Endothelial cell of umbilical vein (primary cell): ENCODE data around the gene CNTNAP2. TPM values are rescaled to one million over a fixed set of nuclear protein-coding genes. Genes with fewer than 3 reads are reported as not detected.

Experiments
- BruUV-seq: library from RNA; stranded (reverse); fragments of 400-500 nt; replicated peaks from 2 replicates; lab custom pipeline; 2021; lab: Mats Ljungman, UMichigan
- CTCF ChIA-PET: fragments of 300-600, 350-600 bp; sonication (Branson Sonifier 250); formaldehyde crosslinking; loops from one replicate; lab custom pipeline; 2021; ENCODE audit warnings: antibody characterized with exemption, inconsistent platforms; lab: Charles Lee
- POLR2A ChIA-PET: fragments of 300-600, 350-600 bp; sonication (Branson Sonifier 250); formaldehyde crosslinking; loops from one replicate; lab custom pipeline; 2021; ENCODE audit warnings: antibody characterized with exemption, inconsistent platforms; lab: Charles Lee
- DNase-seq: peaks from one replicate; pipeline ENCODE4 v3.0.0-alpha.2; 2011; ENCODE audit warnings: low read depth, low spot score
- FAIRE-seq: peaks from 2 replicates; lab custom pipeline; 2011; peaks lifted over from hg19 to GRCh38; lab: Jason Lieb, UNC
- H2AFZ ChIP-seq: 2 replicates; pipeline ENCODE4 v1.6.0; 2012; ENCODE audit warnings: low read depth, low read length, control low read depth, inconsistent platforms
- H3K27ac ChIP-seq: 2 replicates; pipeline ENCODE4 v1.5.1; 2011; ENCODE audit warnings: low read depth, mild to moderate bottlenecking, control low read depth, low read length, moderate library complexity; ENCODE audit not compliant: insufficient read depth
- H3K27me3 ChIP-seq, 2 experiments: 2 replicates each; pipeline versions ENCODE4 v1.6.0 to v1.6.1; 2011; ENCODE audit warnings: low read length in 2 of 2, mixed read lengths in 1 of 2; ENCODE audit not compliant: control insufficient read depth in 2 of 2, insufficient read depth in 2 of 2
- H3K36me3 ChIP-seq, 2 experiments: 2 replicates in 1 of 2; 3 replicates in 1 of 2; pipeline ENCODE4 v1.5.1; 2011; ENCODE audit warnings: low read length in 2 of 2, mild to moderate bottlenecking in 1 of 2, moderate library complexity in 1 of 2; ENCODE audit not compliant: control insufficient read depth in 2 of 2, insufficient read depth in 2 of 2; ENCODE audit errors: extremely low read depth in 1 of 2
- H3K4me1 ChIP-seq: 3 replicates; pipeline ENCODE4 v1.5.1; 2011; ENCODE audit warnings: mild to moderate bottlenecking, low read length; ENCODE audit not compliant: control insufficient read depth, insufficient read depth; ENCODE audit errors: extremely low read depth
- H3K4me2 ChIP-seq: 2 replicates; pipeline ENCODE4 v1.6.1; 2011; ENCODE audit warnings: low read length, control low read depth, mixed read lengths; ENCODE audit not compliant: insufficient read depth
- H3K4me3 ChIP-seq, 3 experiments: fragments of 200-600 bp in 1 of 3; sonication (generic), shearing (Covaris generic) in 1 of 3; replicated peaks in 1 of 3; 2 replicates each; pipeline ENCODE4 v1.5.1; 2011 to 2016; ENCODE audit warnings: control low read depth in 3 of 3, low read length in 3 of 3, mild to moderate bottlenecking in 2 of 3, inconsistent platforms in 1 of 3, low read depth in 1 of 3, moderate library complexity in 1 of 3; ENCODE audit not compliant: insufficient read depth in 1 of 3
- H3K79me2 ChIP-seq: 2 replicates; pipeline ENCODE4 v1.6.0; 2012; ENCODE audit warnings: low read length, inconsistent platforms; ENCODE audit not compliant: control insufficient read depth, insufficient read depth
- H3K9ac ChIP-seq: replicated peaks from 2 replicates; pipeline ENCODE3; 2011; ENCODE audit warnings: low read length, control low read depth; ENCODE audit not compliant: insufficient read depth; ENCODE audit errors: extremely low read depth
- H3K9me1 ChIP-seq: replicated peaks from 3 replicates; pipeline ENCODE4 v1.6.0; 2011; ENCODE audit warnings: mild to moderate bottlenecking, low read length; ENCODE audit not compliant: control insufficient read depth, insufficient read depth; ENCODE audit errors: extremely low read depth
- H3K9me3 ChIP-seq: replicated peaks from 2 replicates; pipeline ENCODE4 v1.5.1; 2012; ENCODE audit warnings: low read length, inconsistent platforms; ENCODE audit not compliant: control insufficient read depth, insufficient read depth
- H4K20me1 ChIP-seq: replicated peaks from 2 replicates; pipeline ENCODE3; 2011; ENCODE audit warnings: mild to moderate bottlenecking, low read length; ENCODE audit not compliant: control insufficient read depth, insufficient read depth; ENCODE audit errors: extremely low read depth
- EZH2 ChIP-seq: IDR thresholded peaks from 2 replicates; pipeline ENCODE4 v1.6.1; 2012; ENCODE audit warnings: borderline replicate concordance, low read depth, mild to moderate bottlenecking, moderate library complexity, low read length, inconsistent platforms; ENCODE audit not compliant: severe bottlenecking
- FOS ChIP-seq: IDR thresholded peaks from 2 replicates; pipeline ENCODE4 v1.6.1; 2011; ENCODE audit warnings: mild to moderate bottlenecking, low read length, moderate library complexity, borderline replicate concordance; ENCODE audit not compliant: insufficient read depth
- GATA2 ChIP-seq: IDR thresholded peaks from 2 replicates; pipeline ENCODE4 v1.7.0; 2011; ENCODE audit warnings: low read depth, mild to moderate bottlenecking, moderate library complexity, mixed read lengths, low read length; ENCODE audit not compliant: insufficient read length, insufficient read depth
- JUN ChIP-seq: IDR thresholded peaks from 2 replicates; pipeline ENCODE4 v1.6.1; 2011; ENCODE audit warnings: borderline replicate concordance, low read depth; ENCODE audit not compliant: insufficient read length, insufficient read depth
- MAX ChIP-seq: IDR thresholded peaks from 2 replicates; pipeline ENCODE4 v1.6.1; 2011; ENCODE audit not compliant: insufficient read depth, insufficient read length
- MYC ChIP-seq: IDR thresholded peaks from one replicate; pipeline ENCODE4 v1.6.1; 2011; ENCODE audit warnings: mild to moderate bottlenecking, low read depth, low read length
- POLR2AphosphoS5 ChIP-seq: IDR thresholded peaks from 2 replicates; pipeline ENCODE4 v1.6.1; 2012; ENCODE audit warnings: low read depth, mild to moderate bottlenecking, control low read depth, low read length, moderate library complexity; ENCODE audit not compliant: insufficient read depth
- dilution Hi-C: fragments of 300-500 bp; cut with MboI; formaldehyde crosslinking; loops from one replicate; pipeline ENCODE4 v1.15.0; 2019; ENCODE audit warnings: low sequenced_read_pairs; ENCODE audit not compliant: extremely low pct_ligation_motif_present
- intact Hi-C: fragments of 100-400 bp; cut with micrococcal nuclease; formaldehyde crosslinking; loops from one replicate; pipeline ENCODE4 v1.10.0; 2022
- polyA plus RNA-seq, 4 experiments: library from polyadenylated mRNA; depleted of rRNA in 3 of 4; stranded (reverse) in 3 of 4; unstranded in 1 of 4; fragments of >200 nt; gene quantifications; 2 replicates each; pipeline versions ENCODE4 v1.2.1 to v1.2.3, GENCODE V29; 2011 to 2012; ENCODE audit warnings: missing spikeins in 1 of 4
- total RNA-seq: library from RNA; stranded (reverse); gene quantifications from 2 replicates; pipeline ENCODE4 v1.2.3, GENCODE V29; 2021
- TF ChIP-seq, protein P1 (sequence below), 2 donors: IDR thresholded peaks; 1 replicate in 1 of 2; 2 replicates in 1 of 2; pipeline ENCODE4 v1.5.1; 2011; ENCODE audit warnings: low read length in 2 of 2, mild to moderate bottlenecking in 2 of 2, moderate library complexity in 2 of 2, control low read depth in 1 of 2, inconsistent platforms in 1 of 2, low read depth in 1 of 2; ENCODE audit not compliant: insufficient read depth in 1 of 2; ENCODE audit errors: extremely low read depth in 1 of 2

The CNTNAP2 gene
- total and polyA plus RNA-seq, 2 donors (not counting 3 experiments of a cell fraction or from before 2014, with no cell fraction given): not detected

- ChIA-PET CTCF (no interaction called here), POLR2A (no interaction called here)
- Histone ChIP-seq H3K4me2 (no peak overlapping the region), H2AFZ (no peak overlapping the region), H3K9me1 (no peaks in the 10 kb centered on the region), H3K27ac (no peak overlapping the region), H3K9ac (no peak overlapping the region), H3K9me3 (peaks cover 2% of the 10 kb centered on the region), H3K27me3 (no peaks in the 10 kb centered on the region), H3K4me1 (no peaks in the 10 kb centered on the region), H3K36me3 (no peaks in the 10 kb centered on the region), H4K20me1 (no peaks in the 10 kb centered on the region), H3K79me2 (no peaks in the 10 kb centered on the region), H3K4me3 (no peak overlapping the region)
- dilution Hi-C loops: no loop called here
- BruUV-seq: no TSS peak
- intact Hi-C loops: no loop called here
- no peak for FAIRE-seq
- no peak for DNase-seq
- TF ChIP-seq POLR2AphosphoS5: no peak
- no peak for TF ChIP-seq MYC
- TF ChIP-seq GATA2: no peak
- no peak for TF ChIP-seq JUN
- TF ChIP-seq MAX: no peak
- no peak for TF ChIP-seq EZH2
- TF ChIP-seq, protein P1, sequence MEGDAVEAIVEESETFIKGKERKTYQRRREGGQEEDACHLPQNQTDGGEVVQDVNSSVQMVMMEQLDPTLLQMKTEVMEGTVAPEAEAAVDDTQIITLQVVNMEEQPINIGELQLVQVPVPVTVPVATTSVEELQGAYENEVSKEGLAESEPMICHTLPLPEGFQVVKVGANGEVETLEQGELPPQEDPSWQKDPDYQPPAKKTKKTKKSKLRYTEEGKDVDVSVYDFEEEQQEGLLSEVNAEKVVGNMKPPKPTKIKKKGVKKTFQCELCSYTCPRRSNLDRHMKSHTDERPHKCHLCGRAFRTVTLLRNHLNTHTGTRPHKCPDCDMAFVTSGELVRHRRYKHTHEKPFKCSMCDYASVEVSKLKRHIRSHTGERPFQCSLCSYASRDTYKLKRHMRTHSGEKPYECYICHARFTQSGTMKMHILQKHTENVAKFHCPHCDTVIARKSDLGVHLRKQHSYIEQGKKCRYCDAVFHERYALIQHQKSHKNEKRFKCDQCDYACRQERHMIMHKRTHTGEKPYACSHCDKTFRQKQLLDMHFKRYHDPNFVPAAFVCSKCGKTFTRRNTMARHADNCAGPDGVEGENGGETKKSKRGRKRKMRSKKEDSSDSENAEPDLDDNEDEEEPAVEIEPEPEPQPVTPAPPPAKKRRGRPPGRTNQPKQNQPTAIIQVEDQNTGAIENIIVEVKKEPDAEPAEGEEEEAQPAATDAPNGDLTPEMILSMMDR (IDR thresholded peaks at IDR 0.05; ENCODE audit: extremely low read depth in 1 of 2, insufficient read depth in 1 of 2, low read depth in 1 of 2, low read length in 2 of 2): no peak
- no peak for TF ChIP-seq FOS
Measured at GRCh38 chr7:147859033-147859432, 1742.4 kb downstream of the CNTNAP2 start.
